IgD-negative memory B cell (primary cell): Measurements from ENCODE around the gene C8A. TPM values are rescaled to one million over a fixed set of nuclear protein-coding genes. Genes with fewer than 3 reads are reported as not detected.

ENCODE experiments used
- H3K27ac Mint-ChIP-seq, 3 donors: one replicate each; pipeline ENCODE4 v1.8.0; 2020 to 2022; ENCODE audit warnings: mild to moderate bottlenecking in 3 of 3, mixed read lengths in 3 of 3, moderate library complexity in 1 of 3
- H3K27me3 Mint-ChIP-seq: one replicate; pipeline ENCODE4 v1.8.0; 2021; ENCODE audit warnings: mixed read lengths
- H3K36me3 Mint-ChIP-seq: one replicate; pipeline ENCODE4 v1.8.0; 2020; ENCODE audit warnings: mild to moderate bottlenecking, mixed read lengths
- H3K4me1 Mint-ChIP-seq, 3 donors: one replicate each; pipeline ENCODE4 v1.8.0; 2020 to 2022; ENCODE audit warnings: mixed read lengths in 3 of 3, mild to moderate bottlenecking in 1 of 3
- H3K4me3 Mint-ChIP-seq, 4 donors: one replicate each; pipeline ENCODE4 v1.8.0; 2020 to 2022; ENCODE audit warnings: mild to moderate bottlenecking in 4 of 4, mixed read lengths in 4 of 4, moderate library complexity in 3 of 4
- H3K9me3 Mint-ChIP-seq, 3 donors: one replicate each; pipeline ENCODE4 v1.8.0; 2020 to 2021; ENCODE audit warnings: mixed read lengths in 3 of 3, mild to moderate bottlenecking in 1 of 3
- polyA plus RNA-seq: library from polyadenylated mRNA; unstranded; fragments of 300-500 nt; fragmentation: Illumina TruSeq; gene quantifications from one replicate; pipeline ENCODE4 v1.2.3, GENCODE V29; 2021

C8A gene
- polyA plus RNA-seq, 1 donor from 2014 or later: not detected

- H3K9me3 Mint-ChIP-seq: no peaks in the 10 kb centered on the region
- H3K27ac Mint-ChIP-seq: no peak overlapping the region
- H3K27me3 Mint-ChIP-seq: peaks cover 1% of the 10 kb centered on the region
- H3K36me3 Mint-ChIP-seq: no peaks in the 10 kb centered on the region
- no peak overlapping the region for H3K4me3 Mint-ChIP-seq
- no peaks in the 10 kb centered on the region for H3K4me1 Mint-ChIP-seq
Observed at GRCh38 chr1:56967355-56967754, 112.8 kb downstream of the C8A start.

Other genes starting within 250 kb of the C8A start
- not detected for gene PRKAA2, start 209.5 kb upstream of the C8A start, polyA plus RNA-seq
- not detected for gene FYB2, start 35.4 kb upstream of the C8A start, polyA plus RNA-seq
- not detected for gene C8B, start 111.2 kb downstream of the C8A start, polyA plus RNA-seq